ENCODE measurements around the gene COIL. TPM values are rescaled to one million over a fixed set of nuclear protein-coding genes. Genes with fewer than 3 reads are reported as not detected.

The COIL gene
- total RNA-seq, 1 experiment from 2014 or later, result 22.9 TPM

DNA sequence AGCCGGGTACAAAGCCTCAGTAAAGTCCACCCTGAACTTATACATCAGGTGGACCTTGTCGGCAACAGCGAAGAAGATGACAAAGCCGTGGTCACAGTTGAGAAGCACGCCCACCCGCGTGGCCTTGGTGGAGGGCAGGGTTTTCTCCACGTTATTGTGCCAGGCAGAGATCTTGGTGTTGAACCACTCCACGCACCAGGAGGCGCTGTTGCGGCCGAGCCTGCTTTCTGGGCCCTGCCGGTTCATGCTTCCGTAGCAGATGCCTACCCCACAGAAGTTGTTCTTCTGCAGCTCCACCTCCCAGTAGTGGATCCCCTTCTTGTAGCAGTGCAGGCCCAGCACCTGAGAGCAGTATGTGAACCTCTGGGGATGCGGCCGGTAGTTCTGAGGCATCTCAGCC is 69.1 kb downstream of the COIL start:
- Histone ChIP-seq H2AFZ (ENCODE audit: low read length) (no peak overlapping the region), H3K27ac (ENCODE audit: low read length) (no peak overlapping the region), H3K4me3 (ENCODE audit: low read length) (no peak overlapping the region), H4K20me1 (ENCODE audit: low read length) (no peaks in the 10 kb centered on the region), H3K9me2 (replicated peaks; ENCODE audit: low read length) (no peaks in the 10 kb centered on the region), H3K9me3 (ENCODE audit: low read length) (peaks cover 9% of the 10 kb centered on the region; the same call in 1 of the 2 replicates), H3K79me2 (ENCODE audit: low read length) (no peaks in the 10 kb centered on the region), H3K36me3 (ENCODE audit: low read depth, low read length) (peaks cover 93% of the 10 kb centered on the region), H3K4me2 (ENCODE audit: low read length) (no peak overlapping the region), H3F3A (ENCODE audit: low read length, unreplicated experiment) (no peaks in the 10 kb centered on the region), H3K9ac (ENCODE audit: low read length) (no peak overlapping the region), H3K27me3 (ENCODE audit: low read length) (no peaks in the 10 kb centered on the region), H3K4me1 (ENCODE audit: insufficient read depth, low read length) (no peaks in the 10 kb centered on the region)
- no TSS peak for BruUV-seq (replicated peaks)
- intact Hi-C loops (cut with micrococcal nuclease), result no loop called here
- POLR2A ChIA-PET (ENCODE audit: unreplicated experiment), result interaction anchor here (0.6 kb wide), 1 partner anchor 39 kb away, joined by 4 read pairs; no protein-coding TSS in a partner anchor
- CTCF ChIA-PET, result no interaction called here
- ATAC-seq (no peak), DNase-seq (no peak)
- no peak for TF ChIP-seq EZH2phosphoT487 (IDR thresholded peaks at IDR 0.05; ENCODE audit: borderline replicate concordance, low read length)
- TF ChIP-seq CTCF (conservative IDR thresholded peaks at IDR 0.05; ENCODE audit: low read depth, low read length), result peak; percentile 66

GRCh38 chr17:56890906-56891674 is 69.8 kb downstream of the COIL start:
- Histone ChIP-seq H3K27ac (ENCODE audit: low read length) (no peak overlapping the region), H3F3A (ENCODE audit: low read length, unreplicated experiment) (no peaks in the 10 kb centered on the region), H3K9ac (ENCODE audit: low read length) (no peak overlapping the region), H3K36me3 (ENCODE audit: low read depth, low read length) (peaks cover 88% of the 10 kb centered on the region), H3K9me2 (replicated peaks; ENCODE audit: low read length) (no peaks in the 10 kb centered on the region), H2AFZ (ENCODE audit: low read length) (no peak overlapping the region), H3K79me2 (ENCODE audit: low read length) (no peaks in the 10 kb centered on the region), H3K9me3 (ENCODE audit: low read length) (peaks cover 9% of the 10 kb centered on the region; the same call in 1 of the 2 replicates), H3K4me1 (ENCODE audit: insufficient read depth, low read length) (no peaks in the 10 kb centered on the region), H4K20me1 (ENCODE audit: low read length) (no peaks in the 10 kb centered on the region), H3K4me2 (ENCODE audit: low read length) (no peak overlapping the region), H3K27me3 (ENCODE audit: low read length) (no peaks in the 10 kb centered on the region), H3K4me3 (ENCODE audit: low read length) (no peak overlapping the region)
- ChIA-PET CTCF (no interaction called here), POLR2A (ENCODE audit: unreplicated experiment) (interaction anchor here (0.5 to 0.6 kb wide), 2 partner anchors 38 to 149 kb away, joined by 4 read pairs; no protein-coding TSS in a partner anchor)
- BruUV-seq (replicated peaks), result no TSS peak
- DNase-seq (no peak), ATAC-seq (no peak)
- intact Hi-C loops (cut with micrococcal nuclease), result no loop called here
- TF ChIP-seq EZH2 (IDR thresholded peaks at IDR 0.05; ENCODE audit: low read length, unreplicated experiment) (no peak), CTCF (conservative IDR thresholded peaks at IDR 0.05; ENCODE audit: low read depth, low read length) (no peak), EZH2phosphoT487 (IDR thresholded peaks at IDR 0.05; ENCODE audit: borderline replicate concordance, low read length) (no peak)

DNA sequence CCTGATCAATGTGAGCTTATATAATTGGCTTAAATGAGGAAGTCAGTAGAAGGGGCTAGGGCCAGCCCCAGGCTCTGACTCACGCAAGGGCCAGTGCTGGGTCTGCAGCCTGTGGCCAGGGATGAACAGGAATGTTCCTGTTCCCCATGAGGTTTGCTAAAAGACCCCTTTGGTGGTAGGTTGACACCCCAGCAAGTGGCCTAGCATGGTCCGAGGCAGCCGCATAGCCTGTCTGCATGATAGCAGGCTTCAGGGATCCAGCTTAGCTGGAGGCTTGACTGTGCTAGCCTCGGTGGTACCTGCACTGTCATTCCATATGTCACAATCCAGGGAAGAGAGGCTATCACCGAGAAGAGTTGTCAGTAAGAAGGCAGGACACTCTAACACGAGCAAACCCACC is 70.5 kb downstream of the COIL start:
- no peak for ATAC-seq
- H3K4me3 ChIP-seq (ENCODE audit: low read length), result no peak overlapping the region
- no TSS peak for BruUV-seq (replicated peaks)
- H3K27me3 ChIP-seq (ENCODE audit: low read length), result no peaks in the 10 kb centered on the region
- no peaks in the 10 kb centered on the region for H4K20me1 ChIP-seq (ENCODE audit: low read length)
- intact Hi-C loops (cut with micrococcal nuclease), result no loop called here
- no peak overlapping the region for H3K4me2 ChIP-seq (ENCODE audit: low read length)
- peaks cover 81% of the 10 kb centered on the region for H3K36me3 ChIP-seq (ENCODE audit: low read depth, low read length)
- DNase-seq, result no peak
- no peaks in the 10 kb centered on the region for H3K79me2 ChIP-seq (ENCODE audit: low read length)
- CTCF ChIA-PET, result interaction anchor here (0.6 kb wide), 2 partner anchors 52 to 56 kb away, joined by 3 read pairs; no protein-coding TSS in a partner anchor
- POLR2A ChIA-PET (ENCODE audit: unreplicated experiment), result no interaction called here
- no peaks in the 10 kb centered on the region for H3F3A ChIP-seq (ENCODE audit: low read length, unreplicated experiment)
- no peak overlapping the region for H3K27ac ChIP-seq (ENCODE audit: low read length)
- no peaks in the 10 kb centered on the region for H3K9me2 ChIP-seq (replicated peaks; ENCODE audit: low read length)
- H2AFZ ChIP-seq (ENCODE audit: low read length), result no peak overlapping the region
- H3K9me3 ChIP-seq (ENCODE audit: low read length), result peaks cover 9% of the 10 kb centered on the region; the same call in 1 of the 2 replicates
- no peak overlapping the region for H3K9ac ChIP-seq (ENCODE audit: low read length)
- TF ChIP-seq EZH2 (IDR thresholded peaks at IDR 0.05; ENCODE audit: low read length, unreplicated experiment) (no peak), CTCF (conservative IDR thresholded peaks at IDR 0.05; ENCODE audit: low read depth, low read length) (no peak), EZH2phosphoT487 (IDR thresholded peaks at IDR 0.05; ENCODE audit: borderline replicate concordance, low read length) (no peak)
- H3K4me1 ChIP-seq (ENCODE audit: insufficient read depth, low read length), result no peaks in the 10 kb centered on the region

All from PC-3 (cell line).